GM19463 (cell line): ENCODE data around the gene OGFR.

Experiments
- ATAC-seq: cut with Tn5 transposase; IDR thresholded peaks from one replicate; pipeline ENCODE4 v1.9.1; 2021; ENCODE audit warnings: mild to moderate bottlenecking, moderate library complexity; ENCODE audit not compliant: unreplicated experiment

OGFR gene

DNA sequence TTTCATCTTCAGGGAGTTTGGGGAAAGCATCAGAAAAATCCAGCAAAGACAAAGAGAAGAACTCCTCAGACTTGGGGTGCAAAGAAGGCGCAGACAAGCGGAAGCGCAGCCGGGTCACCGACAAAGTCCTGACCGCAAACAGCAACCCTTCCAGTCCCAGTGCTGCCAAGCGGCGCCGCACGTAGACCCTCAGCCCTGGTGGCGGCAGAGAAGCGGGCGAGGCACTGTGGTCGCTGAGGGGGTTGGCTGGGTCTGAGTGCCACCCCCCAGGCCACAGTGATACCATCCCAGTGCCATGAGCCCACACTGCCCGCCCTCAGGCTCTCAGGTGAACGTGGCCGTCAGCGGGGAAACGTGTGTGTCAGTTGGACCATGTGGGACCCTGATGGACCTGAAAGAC, 5.2 kb upstream of the OGFR start:
- no peak for ATAC-seq

GRCh38 chr20:62799873-62800272, 4.8 kb upstream of the OGFR start:
- ATAC-seq: no peak

GRCh38 chr20:62800314-62801259, 4.0 kb upstream of the OGFR start:
- ATAC-seq: no peak

GRCh38 chr20:62801284-62802010, 3.2 kb upstream of the OGFR start:
- ATAC-seq: no peak

- no peak for ATAC-seq
These were observed 2.5 kb upstream of the OGFR start for GRCh38 chr20:62802026-62802712.

GRCh38 chr20:62804021-62804626, 511 bp upstream of the OGFR start:
- no peak for ATAC-seq

- ATAC-seq: no peak
These were observed 598 bp downstream of the OGFR start for GRCh38 chr20:62805155-62805710.

DNA sequence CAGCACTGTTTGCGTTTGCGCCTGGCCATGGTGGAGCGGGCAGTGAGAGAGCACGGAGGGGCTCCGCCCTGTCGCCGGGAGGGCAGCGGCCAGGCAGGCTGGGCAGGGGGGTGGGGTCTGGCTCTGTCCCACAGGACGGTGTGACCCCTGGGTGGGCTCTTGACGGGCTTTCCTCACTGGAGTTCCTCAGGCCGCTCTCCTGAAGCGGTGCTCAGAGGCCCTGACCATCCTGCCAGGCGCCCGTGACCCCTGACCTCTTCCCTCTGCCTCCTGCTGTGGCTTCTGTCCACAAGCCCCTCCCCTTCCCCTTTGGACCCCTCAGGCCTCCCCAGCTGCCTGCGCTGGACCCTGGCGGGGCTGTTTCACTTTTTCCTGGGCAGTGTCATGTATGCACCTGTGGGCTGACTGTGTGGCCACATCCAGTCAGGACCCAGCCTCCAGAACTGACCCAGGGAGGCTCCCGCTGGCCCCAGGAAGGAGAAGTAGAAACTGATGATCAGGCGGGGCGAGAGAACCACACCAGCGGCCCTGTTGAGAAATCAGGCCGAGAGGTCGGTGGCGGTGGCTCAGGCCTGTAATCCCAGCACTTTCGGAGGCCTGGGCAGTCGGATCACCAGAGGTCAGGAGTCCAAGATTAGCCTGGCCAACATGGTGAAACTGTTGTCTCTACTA, 1.2 kb downstream of the OGFR start:
- no peak for ATAC-seq

- ATAC-seq: no peak
These were observed 1.9 kb downstream of the OGFR start for GRCh38 chr20:62806383-62807050.

DNA sequence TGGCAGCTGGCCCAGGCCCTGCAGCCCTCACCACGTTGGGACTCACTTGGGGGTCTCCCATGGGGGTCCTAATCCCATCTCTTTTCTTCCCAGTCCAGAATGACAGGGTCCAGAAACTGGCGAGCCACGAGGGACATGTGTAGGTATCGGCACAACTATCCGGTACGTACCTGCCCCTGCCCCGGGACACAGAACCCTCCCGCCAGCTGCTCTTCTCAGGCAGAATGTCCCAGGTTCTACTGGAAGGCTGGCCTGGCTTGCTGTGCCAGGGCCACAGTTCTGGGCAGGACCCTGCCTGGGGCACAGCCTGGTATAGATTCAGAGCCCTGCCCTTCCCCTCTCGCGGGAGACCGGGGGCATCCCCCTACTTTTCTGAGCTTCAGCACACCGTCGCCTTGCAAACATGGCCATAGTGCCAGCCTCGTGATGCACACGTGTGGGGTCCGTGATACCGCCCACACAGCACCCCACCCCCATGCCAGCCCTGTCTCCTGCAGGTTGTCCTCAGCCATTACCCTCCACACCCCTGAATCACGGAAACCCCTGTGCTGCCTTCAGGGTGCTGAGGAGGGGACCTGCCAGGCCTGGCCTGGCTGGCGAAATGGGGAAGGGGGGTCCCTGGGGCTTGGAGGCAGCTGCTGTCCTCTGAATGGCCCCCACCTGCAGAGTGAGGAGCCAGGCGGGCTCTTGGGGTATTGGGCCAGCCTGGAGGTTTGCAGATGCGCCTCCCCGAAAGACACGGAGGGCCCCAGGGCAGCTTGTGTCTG, 3.0 kb downstream of the OGFR start:
- no peak for ATAC-seq

- ATAC-seq: no peak
These were observed 3.7 kb downstream of the OGFR start for GRCh38 chr20:62808211-62808865.

DNA sequence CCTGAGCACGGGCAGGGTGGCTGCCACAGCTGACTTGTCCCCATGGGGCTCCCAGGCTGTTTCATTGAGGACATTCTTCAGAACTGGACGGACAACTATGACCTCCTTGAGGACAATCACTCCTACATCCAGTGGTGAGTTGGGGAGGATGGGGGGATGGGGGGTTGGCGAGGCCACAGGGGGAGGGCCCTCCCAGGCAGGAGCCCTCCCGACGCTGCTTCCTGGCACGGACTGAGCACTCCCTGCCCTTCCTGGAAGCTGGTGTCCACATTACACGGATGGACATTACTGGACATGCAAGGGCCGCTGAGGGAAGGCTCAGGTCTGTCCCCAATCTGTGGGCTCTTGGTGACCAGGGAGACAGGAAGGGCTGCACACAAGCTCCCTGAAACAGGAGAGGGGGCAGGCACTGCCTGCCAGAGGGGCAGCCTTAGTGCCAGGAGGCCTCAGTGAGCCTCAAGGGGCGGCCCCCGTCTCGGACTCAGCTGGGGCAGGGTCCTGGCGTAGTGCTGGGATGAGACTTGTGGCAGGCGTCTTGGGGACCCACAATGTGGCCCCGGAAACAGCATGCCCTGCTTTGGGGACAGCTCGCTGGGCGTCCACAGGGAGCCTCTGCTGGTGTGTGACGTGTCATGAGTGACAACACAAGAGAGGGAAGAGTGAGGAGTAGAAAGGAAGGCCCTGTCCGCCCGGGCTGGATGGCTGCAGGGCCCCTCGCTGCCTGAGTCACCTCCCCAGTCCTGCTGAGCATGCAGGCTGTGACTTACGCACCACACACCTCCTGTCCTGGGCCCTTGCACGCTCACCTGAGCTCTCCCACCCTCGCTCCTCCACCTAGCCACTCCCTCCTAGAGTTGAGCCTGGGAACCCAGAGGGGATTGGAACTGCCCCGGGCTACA, 5.1 kb downstream of the OGFR start:
- ATAC-seq: no peak

- no peak for ATAC-seq
These were observed 6.7 kb downstream of the OGFR start for GRCh38 chr20:62811320-62811719.

DNA sequence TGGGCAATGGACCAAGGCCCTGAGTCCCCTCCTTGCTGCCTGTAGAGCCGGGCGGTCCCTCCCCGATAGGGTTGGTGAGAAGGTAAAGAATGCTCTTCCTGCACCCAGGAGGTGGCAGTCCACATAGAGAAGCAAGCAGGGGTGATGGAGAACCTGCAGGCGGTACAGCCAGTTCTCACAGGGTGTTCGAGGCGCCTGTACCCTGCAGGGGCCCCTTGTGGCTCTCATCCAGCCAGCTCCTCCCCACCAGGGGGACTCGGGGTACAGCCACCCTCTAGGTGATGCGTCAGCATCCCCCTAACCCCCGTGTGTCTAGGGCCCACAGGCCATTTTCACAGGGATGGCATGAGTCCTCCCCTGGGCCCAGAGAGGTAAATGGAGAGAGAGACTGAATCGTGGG, 7.1 kb downstream of the OGFR start:
- no peak for ATAC-seq

- ATAC-seq: no peak
These were observed 7.7 kb downstream of the OGFR start for GRCh38 chr20:62812181-62812906.

DNA sequence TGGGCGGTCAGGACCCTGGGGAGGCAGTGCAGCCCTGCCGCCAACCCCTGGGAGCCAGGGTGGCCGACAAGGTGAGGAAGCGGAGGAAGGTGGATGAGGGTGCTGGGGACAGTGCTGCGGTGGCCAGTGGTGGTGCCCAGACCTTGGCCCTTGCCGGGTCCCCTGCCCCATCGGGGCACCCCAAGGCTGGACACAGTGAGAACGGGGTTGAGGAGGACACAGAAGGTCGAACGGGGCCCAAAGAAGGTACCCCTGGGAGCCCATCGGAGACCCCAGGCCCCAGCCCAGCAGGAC, 8.2 kb downstream of the OGFR start:
- ATAC-seq: no peak

DNA sequence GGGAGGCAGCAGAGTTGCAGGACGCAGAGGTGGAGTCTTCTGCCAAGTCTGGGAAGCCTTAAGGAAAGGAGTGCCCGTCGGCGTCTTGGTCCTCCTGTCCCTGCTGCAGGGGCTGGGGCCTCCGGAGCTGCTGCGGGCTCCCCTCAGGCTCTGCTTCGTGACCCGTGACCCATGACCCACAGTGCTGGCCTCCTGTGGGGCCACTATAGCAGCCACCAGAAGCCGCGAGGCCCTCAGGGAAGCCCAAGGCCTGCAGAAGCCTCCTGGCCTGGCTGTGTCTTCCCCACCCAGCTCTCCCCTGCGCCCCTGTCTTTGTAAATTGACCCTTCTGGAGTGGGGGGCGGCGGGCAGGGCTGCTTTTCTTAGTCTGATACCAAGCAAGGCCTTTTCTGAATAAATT, 9.0 kb downstream of the OGFR start:
- ATAC-seq: no peak
